Brain microvascular endothelial cell (primary cell): ENCODE measurements around the gene TM7SF3.
"Not testable (repeated sequence)": the region's sequence is repeated elsewhere in the genome, so short reads cannot be mapped to it uniquely, and the experiment has no call there.

ENCODE experiments used
- DNase-seq: peaks from one replicate; pipeline ENCODE4 v3.0.0-alpha.2; 2020
- H3K27ac ChIP-seq: fragments of 250-450 bp; sonication (Bioruptor Pico); 2 replicates; pipeline ENCODE4 v1.5.1; 2020; ENCODE audit warnings: mild to moderate bottlenecking, moderate library complexity
- H3K27me3 ChIP-seq: fragments of 250-450 bp; sonication (Bioruptor Pico); replicated peaks from 2 replicates; pipeline ENCODE4 v1.5.1; 2020; ENCODE audit warnings: mild to moderate bottlenecking
- H3K36me3 ChIP-seq: fragments of 250-450 bp; sonication (Bioruptor Pico); replicated peaks from 2 replicates; pipeline ENCODE4 v1.5.1; 2020; ENCODE audit warnings: mild to moderate bottlenecking
- H3K4me3 ChIP-seq: 2 replicates; pipeline ENCODE4 v1.5.1; 2011; ENCODE audit warnings: low read depth, mild to moderate bottlenecking, control low read depth, low read length, moderate library complexity
- CTCF ChIP-seq: IDR thresholded peaks from 2 replicates; pipeline ENCODE4 v1.5.1; 2011; ENCODE audit warnings: low read depth, mild to moderate bottlenecking, moderate library complexity, low read length, control low read depth, inconsistent platforms; ENCODE audit errors: missing control alignments
- in situ Hi-C: cut with HindIII; loops from 2 replicates; pipeline ENCODE4 v1.10.0; 2017; ENCODE audit warnings: low sequenced_read_pairs, low pct_ligation_motif_present

TM7SF3 gene

DNA sequence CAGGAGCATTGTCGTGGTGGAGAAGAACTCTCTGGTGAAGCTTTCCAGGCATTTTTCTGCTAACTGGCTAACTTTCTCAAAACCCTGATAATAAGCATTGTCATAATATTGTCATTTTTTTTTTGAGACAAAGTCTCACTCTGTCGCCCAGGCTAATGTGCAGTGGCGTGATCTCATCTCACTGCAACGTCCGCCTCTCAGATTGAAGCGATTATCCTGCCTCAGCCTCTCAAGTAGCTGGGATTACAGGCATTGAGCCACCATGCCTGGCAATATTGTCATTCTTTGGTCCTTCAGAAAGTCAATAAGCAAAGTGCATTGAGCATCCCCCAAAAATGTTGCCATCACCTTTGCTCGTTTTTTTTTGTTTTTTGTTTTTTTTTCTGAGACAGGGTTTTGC lies 41.8 kb upstream of the TM7SF3 start:
- H3K27me3 ChIP-seq, result no peaks in the 10 kb centered on the region
- in situ Hi-C loops, result no loop called here
- H3K27ac ChIP-seq, result no peak overlapping the region
- TF ChIP-seq CTCF, result no peak
- H3K36me3 ChIP-seq, result no peaks in the 10 kb centered on the region
- no peak for DNase-seq
- no peak overlapping the region for H3K4me3 ChIP-seq

GRCh38 chr12:27052742-27053141 lies 38.6 kb upstream of the TM7SF3 start:
- no peak for DNase-seq
- in situ Hi-C loops, result no loop called here
- TF ChIP-seq CTCF, result no peak

GRCh38 chr12:27052176-27052575 lies 38.0 kb upstream of the TM7SF3 start:
- TF ChIP-seq CTCF, result no peak
- in situ Hi-C loops, result no loop called here
- Histone ChIP-seq H3K4me3 (no peak overlapping the region), H3K27me3 (no peaks in the 10 kb centered on the region), H3K36me3 (no peaks in the 10 kb centered on the region), H3K27ac (no peak overlapping the region)
- no peak for DNase-seq

More at GRCh38 chr12:27052742-27053141, 38.6 kb upstream of the TM7SF3 start:
- Histone ChIP-seq H3K36me3 (no peaks in the 10 kb centered on the region), H3K27me3 (no peaks in the 10 kb centered on the region), H3K4me3 (no peak overlapping the region), H3K27ac (no peak overlapping the region)

GRCh38 chr12:27048822-27049752 lies 34.9 kb upstream of the TM7SF3 start:
- Histone ChIP-seq H3K36me3 (no peaks in the 10 kb centered on the region), H3K4me3 (no peak overlapping the region), H3K27ac (no peak overlapping the region), H3K27me3 (no peaks in the 10 kb centered on the region)
- in situ Hi-C loops, result no loop called here
- DNase-seq, result peak; percentile 72
- TF ChIP-seq CTCF, result no peak

- DNase-seq, H3K27ac ChIP-seq, H3K4me3 ChIP-seq, H3K36me3 ChIP-seq, H3K27me3 ChIP-seq, in situ Hi-C loops: not testable (repeated sequence)
These were observed 27.8 kb upstream of the TM7SF3 start for GRCh38 chr12:27042018-27042417.

DNA sequence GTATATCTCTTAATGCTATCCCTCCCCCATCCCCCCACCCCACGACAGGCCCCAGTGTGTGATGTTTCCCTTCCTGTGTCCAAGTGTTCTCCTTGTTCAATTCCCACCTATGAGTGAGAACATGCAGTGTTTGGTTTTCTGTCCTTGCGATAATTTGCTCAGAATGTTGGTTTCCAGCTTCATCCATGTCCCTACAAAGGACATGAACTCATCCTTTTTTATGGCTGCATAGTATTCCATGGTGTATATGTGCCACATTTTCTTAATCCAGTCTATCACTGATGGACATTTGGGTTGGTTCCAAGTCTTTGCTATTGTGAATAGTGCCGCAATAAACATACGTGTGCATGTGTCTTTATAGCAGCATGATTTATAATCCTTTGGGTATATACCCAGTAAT lies 26.5 kb upstream of the TM7SF3 start:
- H3K27ac ChIP-seq, H3K36me3 ChIP-seq, in situ Hi-C loops: not testable (repeated sequence)

More for the DNA sequence above, 26.5 kb upstream of the TM7SF3 start:
- H3K27me3 ChIP-seq, H3K4me3 ChIP-seq, DNase-seq: not testable (repeated sequence)
